CD1c-positive myeloid dendritic cell (primary cell): ENCODE data around the gene YLPM1.

Experiments used
- DNase-seq: peaks from one replicate; pipeline ENCODE4 v3.0.0-alpha.2; 2016; ENCODE audit errors: extremely low spot score

Gene YLPM1

GRCh38 chr14:74868739-74869138, 105.6 kb downstream of the YLPM1 start:
- no peak for DNase-seq

GRCh38 chr14:74871819-74872218, 108.7 kb downstream of the YLPM1 start:
- DNase-seq, result no peak

GRCh38 chr14:74875204-74875603, 112.1 kb downstream of the YLPM1 start:
- DNase-seq, result no peak

GRCh38 chr14:74875941-74876913, 113.1 kb downstream of the YLPM1 start, which contains the start of gene PROX2:
TSS of gene PROX2 (minus strand) at chr14:74876145. CDS start at chr14:74863834, 12,311 bp downstream.
- peak; percentile 51 for DNase-seq

GRCh38 chr14:74879427-74880182, 116.5 kb downstream of the YLPM1 start:
- no peak for DNase-seq

GRCh38 chr14:74881431-74882102, 118.5 kb downstream of the YLPM1 start, which contains the start of gene DLST:
TSS of gene DLST (plus strand) at chr14:74881916. CDS start at chr14:74881954, 38 bp downstream.
- DNase-seq, result peak; percentile 91

- peak; percentile 65 for DNase-seq
Measured at GRCh38 chr14:74882103-74882920, 119.2 kb downstream of the YLPM1 start.
